GM18502 (cell line): ENCODE measurements around the gene RPTOR.
A peak's percentile ranks its signal among the peaks of the same experiment; 100 is the strongest.

Experiments used
- ATAC-seq: cut with Tn5 transposase; IDR thresholded peaks from one replicate; pipeline ENCODE4 v1.9.1; 2021; ENCODE audit warnings: mild to moderate bottlenecking; ENCODE audit not compliant: unreplicated experiment, poor library complexity

RPTOR gene

DNA sequence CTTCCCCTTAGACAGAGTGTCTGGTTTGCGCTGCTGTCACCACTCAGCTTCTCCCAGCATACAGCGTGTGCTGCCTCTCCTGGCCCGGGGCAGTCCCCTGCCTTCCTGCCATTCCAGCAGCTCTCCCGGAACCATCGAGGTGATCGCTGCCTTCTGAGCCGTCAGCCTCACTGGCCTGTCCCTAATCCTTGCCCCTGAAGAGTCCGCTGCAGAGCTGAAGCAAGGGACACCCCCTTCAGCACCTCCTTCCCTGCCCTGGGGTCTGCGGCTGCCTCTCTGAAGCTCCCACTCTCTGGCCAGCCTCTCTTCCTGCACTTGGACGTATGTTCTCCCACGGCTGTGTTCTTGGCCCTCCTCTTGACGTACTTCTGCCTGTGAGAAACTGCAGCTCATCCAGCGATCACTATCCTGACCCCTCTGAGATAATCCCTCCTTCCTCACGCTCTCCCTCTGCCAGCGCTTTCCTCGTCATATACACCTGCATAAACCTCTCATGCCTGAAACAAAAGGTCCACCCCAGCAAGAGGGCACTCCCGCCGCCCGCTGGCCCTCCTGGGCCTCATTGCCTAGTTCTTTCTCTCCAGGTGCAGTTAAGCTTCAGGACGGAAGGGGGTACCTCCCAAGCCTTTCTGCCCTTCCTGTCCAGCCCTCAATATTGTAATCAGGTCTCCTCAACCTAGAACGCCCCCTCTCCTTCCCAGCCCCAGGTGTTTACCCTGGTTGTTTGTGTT lies 226.4 kb downstream of the RPTOR start:
- ATAC-seq, result no peak

DNA sequence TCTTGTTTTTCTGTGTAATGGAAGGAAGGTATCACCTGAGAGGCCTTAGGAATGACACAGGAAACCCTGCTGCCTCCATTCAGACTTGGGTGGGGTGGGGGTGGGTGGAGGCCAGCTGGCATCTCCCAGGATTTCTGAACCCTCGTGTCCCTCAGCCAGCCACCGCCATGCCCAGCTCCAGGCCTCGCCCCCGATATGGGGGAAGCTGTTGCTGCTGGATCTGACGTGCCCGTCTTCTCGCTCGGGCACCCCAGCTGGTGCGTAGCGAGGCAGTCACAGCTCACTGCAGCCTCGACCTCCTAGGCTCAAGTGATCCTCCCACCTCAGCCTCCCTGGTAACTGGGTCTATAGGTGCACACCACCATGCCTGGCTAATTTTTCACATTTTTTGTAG lies 227.0 kb downstream of the RPTOR start:
- ATAC-seq, result no peak

DNA sequence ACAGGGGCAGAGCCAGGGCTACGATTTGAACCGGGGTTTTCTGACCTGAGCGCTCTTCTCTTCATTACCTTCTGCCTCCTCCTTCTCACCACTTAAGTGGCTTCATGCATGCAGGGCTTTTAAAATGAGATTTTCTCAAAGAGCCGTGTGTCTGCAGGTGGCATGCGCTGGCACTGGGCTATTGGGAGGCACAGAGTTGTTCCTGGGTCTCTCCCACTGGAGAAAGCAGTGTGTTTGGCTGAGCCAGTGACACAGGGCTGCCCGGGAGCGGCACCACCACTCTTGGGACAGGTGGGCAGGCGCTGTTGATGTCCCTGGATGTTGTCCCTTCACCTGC lies 228.2 kb downstream of the RPTOR start:
- ATAC-seq, result no peak

DNA sequence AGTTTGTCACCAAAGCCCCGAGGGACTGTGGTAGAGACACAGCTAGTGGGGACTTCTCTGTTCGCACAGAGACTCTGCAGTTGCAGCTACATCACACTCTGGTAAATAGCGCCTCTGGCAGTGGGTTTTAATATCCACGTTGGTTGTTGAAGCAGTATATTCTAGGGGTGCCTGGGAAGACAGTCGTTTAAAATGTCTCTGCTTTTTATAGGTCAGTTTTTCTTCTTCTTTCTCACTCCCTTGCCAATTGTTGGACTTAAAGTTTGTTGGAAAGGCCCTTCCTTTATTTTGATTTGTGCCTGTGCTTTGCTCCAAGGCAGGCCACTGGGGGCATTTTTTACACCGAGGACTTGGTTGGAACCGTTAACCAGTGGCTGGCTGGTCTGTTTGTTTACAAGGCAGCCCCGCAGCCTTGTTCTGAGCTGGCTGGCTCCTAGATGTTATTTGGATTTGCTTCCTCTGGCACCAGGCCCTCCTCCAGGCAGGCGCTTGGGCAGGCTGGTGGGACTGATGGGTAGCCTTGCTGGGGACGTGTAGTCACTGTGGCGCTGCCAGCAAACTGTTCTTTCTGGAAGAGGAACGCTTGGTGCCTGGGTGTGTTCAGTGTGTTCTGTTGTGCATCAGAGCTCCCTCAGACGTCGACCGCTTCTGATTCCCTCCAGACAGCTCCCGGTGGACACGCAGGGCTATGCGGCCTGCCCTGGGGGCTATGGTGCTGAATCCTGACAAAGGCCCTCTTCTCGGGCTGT lies 228.8 kb downstream of the RPTOR start:
- no peak for ATAC-seq

DNA sequence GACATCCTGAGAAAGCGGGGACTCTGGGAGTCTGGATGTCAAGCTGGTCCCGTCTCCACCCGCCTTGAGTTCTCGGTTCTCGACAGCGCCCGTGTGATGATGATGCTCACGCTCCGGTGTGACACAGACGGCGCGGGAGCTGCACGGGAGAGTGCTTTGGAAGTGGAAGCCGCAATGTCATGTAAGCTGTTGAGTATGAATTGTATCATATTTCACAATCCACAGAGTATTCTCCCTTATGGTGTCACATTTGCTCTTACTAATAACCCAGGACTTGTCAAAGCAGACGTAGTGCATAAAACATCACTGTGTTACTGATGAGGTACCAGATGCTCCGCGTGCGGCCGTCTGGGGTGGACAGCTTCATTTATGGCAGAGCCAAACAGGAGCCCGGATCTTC lies 229.5 kb downstream of the RPTOR start:
- ATAC-seq, result no peak

DNA sequence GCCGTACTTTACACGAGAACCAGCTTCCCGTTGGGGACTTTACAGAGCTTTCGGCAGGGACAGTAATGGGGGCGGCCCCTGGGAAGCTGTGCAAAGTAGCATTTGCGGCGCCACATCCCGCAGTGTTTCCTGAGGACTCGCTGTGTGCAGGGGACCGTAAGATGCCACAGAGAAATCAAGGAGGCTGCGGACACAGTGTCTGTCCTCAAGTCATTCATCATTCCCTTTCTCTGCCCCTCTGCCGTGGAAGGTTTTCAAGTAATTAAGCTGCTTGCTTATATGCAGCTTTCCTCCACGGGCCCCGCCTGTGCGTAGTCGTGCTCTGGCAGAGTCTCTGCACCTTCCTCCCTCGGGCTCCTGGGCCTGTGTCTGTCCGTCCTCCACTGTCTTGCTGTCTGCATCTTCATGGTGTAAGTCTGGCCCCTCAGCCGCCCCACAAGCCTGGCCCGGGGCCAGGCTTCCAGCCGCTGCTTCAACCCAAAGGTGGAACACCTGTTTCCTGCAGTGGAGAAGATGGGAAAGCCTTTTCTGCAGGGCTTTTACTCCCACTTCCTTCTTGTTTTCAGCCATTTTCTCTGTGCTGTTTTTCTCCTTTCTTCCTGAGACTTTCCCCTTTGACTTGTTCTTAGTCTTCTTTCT lies 230.1 kb downstream of the RPTOR start:
- no peak for ATAC-seq

DNA sequence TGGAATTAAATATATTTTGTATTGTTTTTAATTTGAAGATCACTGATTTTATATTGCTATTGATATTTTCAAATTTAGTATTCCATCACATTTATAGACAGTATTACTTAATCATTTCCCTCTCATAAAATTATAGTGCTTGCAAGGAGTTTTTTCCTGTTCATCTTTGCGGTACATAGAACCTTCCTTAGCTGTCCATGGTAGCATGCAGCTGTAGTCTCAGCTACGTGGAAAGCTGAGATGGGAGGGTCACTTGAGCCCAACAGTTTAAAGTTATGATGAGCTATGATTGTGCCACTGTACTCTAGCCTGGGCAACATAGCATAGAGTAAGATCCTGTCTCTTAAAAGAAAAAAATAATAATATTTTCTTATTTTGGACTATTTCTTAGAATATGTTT lies 231.2 kb downstream of the RPTOR start:
- ATAC-seq, result no peak

DNA sequence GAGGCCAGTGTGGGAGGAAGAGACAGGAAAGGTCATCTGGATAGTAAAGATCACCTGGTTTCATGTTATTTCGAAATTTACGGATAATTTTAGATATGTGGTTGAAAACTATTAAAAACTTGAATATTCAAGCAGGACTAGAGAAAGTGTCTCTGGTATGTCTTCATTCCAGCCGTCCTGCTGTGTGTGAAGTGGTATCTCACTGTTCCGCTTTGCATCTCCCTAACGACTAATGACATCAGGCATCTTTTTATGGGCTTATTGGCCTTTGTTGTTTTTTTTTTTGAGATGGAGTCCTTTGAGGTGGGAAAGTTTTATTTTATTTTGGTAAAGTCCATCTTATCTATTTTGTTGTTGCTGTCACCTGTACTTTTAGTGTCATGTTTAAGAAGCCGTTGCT lies 232.6 kb downstream of the RPTOR start:
- ATAC-seq, result no peak

DNA sequence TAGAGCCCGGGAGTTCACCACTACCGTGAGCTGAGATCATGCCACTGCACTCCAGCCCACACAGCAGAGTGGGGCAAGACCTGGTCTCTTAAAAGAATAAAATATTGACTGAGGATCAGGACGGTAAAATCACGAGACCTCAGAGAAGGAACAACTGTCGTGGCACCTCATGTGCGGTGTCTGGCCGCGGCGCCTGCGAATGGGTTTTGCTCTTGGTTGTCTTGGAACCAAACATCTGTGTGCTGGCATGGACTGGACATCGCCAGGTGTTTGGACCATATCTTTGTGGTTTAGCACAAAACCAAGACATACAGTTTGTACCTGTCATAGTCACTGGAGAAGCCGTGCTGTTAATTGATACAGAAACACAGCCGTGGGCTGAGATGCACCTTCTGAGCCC lies 234.1 kb downstream of the RPTOR start:
- ATAC-seq, result no peak

DNA sequence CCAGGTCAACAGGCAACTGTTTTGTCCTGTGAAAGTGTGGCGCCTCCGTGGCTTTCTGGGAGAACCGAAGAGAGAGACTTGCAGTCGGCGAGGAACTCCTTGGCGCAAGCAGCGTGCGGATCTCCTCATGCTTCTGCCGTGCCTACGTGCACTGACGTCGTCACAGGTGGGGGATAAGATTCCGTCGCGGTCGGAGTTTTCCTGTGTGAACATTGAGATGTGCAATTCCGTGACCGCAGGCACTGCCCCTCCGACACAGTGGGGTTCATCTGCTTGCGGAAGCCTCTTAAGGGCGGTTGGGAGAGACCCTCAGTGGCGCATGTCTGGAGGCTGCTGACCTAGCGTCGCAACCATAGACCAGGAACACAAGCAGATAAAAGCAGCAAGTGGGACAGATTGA lies 234.7 kb downstream of the RPTOR start:
- ATAC-seq, result no peak

DNA sequence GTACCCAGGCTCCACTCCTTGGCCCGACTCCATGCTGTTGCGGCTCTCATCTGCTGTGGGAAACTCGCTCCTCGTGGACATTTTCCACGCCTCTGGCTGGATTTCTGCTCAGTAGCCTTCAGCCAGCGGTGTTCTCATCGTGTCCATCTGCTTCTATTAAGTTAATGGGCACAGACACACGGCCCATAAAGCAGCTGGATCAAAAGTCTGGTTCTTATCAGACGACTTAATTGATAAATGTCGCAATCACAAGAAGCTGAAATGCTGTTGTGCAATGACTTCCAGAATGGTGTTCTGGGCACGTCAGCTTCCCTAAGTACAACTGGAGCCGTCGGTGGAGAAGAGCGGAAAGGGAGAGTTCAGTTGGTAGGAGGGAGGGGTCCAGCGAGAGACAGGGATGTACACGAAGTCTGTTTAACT lies 235.3 kb downstream of the RPTOR start:
- ATAC-seq, result no peak

DNA sequence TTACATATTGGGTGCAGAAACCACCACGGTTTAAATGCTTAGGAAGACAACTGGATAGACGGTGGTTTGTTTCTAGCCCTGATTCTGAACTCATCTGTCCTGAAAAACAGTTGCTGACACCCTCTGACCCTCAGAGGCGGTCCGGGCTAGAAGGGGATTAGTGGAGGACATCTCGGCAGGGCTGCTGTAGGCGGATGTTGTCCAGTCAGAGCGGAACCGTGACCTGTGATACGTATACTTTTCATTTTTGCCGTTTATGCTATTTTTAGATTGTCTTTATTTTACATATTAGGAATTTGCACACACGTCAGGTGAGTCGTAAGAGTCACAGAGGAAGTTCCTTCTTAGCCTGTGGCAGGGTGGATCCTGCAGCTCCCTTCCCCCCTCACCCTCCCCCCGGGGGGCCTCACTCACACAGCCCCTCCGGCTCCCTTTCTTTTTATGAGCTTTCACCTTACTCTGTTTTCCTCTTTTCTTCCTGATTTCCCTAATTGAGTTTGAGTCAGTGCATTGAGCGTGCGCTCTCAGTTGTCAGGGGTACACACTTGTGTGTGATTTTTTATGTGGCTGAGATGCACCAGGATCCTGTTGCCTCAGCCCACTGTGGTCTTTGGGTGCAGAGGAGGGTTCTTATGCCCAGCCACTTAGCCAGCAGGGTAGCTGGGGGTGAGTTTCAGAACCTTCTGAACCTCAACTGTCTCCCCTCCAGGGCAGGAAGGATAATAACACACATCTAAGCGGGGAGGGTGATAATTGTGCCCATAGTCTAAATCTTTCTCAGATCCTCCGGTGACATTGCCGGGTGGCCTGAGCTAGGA lies 236.0 kb downstream of the RPTOR start:
- ATAC-seq, result peak; percentile 73

DNA sequence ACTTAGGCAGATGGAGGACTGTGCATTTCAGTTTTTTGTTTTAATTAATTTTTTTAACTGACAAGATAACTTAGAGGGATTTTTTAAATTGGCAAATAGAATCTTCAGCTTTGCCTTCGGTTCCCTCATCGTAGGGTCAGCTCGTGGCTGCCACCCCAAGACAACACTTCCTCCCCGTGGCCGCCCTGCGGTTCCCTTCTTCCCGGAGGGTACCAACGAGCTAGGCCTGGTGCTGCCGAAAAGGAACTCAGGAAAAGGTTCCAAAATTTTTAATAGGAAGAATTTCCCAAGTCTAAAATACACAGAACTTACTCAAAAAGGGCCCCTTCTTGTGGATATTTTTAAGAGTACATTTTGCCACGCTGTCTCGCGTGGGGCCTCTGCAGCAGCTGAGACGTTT lies 236.6 kb downstream of the RPTOR start:
- ATAC-seq, result no peak

DNA sequence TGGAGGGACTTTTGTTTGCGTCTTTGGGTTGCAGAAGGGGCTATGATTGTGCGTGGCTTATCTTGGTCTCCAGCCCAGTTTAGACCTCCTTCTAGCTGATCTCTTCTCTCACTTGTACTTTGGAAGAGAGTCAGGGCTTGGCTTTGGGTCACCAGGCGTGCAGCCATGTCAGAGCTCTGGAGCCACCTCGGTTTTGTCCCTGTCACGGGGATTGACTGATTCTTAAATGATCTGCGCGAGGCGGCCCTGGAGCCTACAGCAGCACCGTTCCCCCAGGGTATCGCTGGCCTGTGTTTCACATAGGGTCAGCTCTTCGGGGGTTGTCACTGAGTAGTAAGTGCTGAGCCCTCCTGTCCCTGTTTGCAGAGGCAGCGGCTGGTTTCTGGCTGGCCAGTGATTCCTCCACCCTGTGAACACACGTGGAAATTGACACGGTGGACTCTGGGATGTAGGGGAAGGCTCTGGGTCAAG lies 237.2 kb downstream of the RPTOR start:
- ATAC-seq, result no peak

DNA sequence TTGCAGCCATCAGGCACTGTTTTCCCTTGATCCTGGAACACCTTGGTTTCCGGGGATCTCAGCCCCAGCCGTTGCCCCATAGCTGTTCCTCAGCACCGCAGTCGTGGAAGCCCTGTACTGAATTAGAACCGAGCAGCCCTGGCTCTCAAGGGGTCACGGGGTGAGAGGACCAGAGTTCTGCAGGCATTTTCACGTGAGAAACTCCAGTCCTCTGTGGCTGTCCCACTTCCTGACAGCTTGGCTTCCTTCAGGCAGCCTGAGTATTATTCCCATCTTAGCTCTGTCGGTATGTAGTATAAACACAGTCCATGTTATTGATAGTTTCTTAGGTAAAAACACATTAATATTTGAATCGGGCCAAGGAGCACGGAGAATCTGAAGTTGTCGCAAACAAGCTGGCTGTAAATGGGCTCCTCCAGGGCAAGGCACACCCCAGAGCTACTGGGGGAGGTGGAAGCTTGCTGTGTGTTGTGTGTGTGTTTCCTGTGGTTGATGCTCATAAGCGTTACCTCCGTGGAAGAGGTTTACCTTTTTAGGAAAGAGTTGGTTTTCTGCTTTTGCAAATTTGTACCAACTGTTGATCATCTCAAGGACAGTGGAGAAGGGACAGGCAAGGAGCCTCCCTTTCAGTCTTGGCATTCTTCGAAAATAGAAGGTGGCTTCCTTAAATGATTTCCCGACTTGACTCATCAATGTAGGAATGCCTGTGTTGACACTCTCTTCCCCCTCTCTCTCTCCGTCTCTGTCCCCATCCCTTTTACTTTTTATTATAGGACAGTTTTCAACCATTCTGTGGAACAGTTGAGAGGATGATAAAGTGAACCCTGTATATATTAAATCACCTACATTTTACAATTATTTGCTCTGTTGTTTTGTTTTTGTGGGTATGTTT lies 238.1 kb downstream of the RPTOR start:
- no peak for ATAC-seq

DNA sequence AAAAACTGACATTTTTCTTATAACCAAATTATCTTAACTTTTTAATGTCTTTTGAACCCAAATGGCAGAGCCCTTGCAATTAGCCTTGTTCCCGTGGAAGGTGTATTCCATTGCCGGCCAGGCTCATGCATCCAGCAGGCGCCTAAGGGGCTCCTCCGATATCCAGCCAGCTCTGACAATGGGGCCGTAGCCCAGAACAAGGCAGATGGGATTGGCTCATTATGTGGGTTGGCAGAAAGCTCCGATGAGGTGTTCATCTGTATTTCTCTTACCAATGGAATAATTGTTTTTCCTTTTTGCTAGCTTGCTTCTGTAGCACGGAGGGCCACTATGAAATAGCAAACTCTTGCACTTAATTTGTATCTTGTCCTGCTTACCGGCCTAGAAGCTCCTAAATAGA lies 238.8 kb downstream of the RPTOR start:
- no peak for ATAC-seq

DNA sequence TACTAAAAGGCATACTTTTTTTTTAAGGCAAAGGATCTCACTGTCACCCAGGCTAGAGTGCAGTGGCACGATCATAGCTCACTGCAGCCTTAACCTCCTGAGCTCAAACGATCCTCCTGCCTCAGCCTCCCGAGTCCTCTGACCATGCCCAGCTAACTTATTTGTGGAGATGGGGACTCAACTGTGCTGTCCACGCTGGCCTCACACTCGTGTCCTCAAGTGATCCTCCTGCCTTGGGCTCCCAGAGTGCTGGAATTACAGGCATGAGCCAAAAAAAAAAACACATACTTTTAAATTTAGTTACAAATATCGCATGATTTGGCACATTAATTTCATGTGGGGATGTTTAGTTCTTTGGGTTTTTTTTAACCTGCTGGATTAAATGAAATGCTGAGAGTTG lies 239.3 kb downstream of the RPTOR start:
- no peak for ATAC-seq

DNA sequence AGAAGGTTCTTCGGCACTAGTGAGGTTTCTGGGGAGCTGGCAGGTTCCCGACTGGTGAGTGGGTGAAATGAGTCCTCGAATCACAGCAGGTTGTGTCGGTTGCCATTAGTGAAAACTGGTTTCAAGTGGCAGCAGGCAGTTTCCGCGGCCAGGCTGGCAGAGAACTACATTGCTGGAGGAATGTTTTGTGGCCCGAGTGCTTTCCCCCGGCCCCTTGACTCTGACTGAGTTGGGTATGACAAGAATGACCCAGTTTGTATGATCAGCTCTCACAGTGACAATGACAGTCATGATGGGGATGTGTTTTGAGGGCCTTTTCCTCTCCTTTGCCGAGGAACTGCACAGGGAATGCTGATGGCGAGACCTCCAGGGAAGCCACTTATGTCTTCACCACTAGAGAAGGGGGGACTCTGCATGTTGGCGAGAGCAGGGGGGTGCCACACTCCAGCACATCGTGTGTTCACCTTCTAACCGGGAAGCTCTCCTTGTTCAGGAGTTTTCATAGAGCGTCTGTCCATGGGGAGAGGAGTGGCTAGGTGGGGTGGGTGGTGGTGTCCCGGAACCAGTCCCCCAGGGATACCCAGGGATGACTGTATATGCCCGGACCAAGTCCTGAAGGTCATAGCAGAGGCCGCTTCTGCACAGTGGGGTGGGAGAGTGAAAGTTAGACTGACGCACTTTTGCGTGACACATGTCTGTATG lies 241.0 kb downstream of the RPTOR start:
- no peak for ATAC-seq

DNA sequence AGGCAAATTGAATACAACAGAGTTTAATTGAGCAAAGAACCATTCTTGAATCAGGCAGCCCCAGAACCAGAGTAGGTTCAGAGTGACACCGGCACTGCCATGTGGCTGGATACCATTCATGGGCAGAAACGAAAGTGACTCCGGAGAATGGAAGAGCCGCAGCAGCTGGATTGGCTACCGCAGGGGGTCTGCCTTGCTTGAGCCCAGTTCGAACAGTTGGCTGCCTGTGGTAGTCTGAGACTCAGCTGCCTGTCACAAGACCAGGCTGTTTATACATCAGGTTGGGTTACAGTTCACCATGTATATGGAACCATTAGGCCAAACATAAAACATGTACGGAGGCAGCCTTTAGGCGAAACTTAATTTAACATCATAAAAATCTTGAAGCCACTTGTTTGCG lies 241.8 kb downstream of the RPTOR start:
- ATAC-seq, result no peak
